LNCAP (cell line): Measurements from ENCODE around the gene KEL.

Source experiments
- CTCF ChIP-seq: fragments of 450-650 bp; IDR thresholded peaks from 2 replicates; pipeline ENCODE4 v1.5.1; 2017; ENCODE audit warnings: mild to moderate bottlenecking

KEL gene

DNA sequence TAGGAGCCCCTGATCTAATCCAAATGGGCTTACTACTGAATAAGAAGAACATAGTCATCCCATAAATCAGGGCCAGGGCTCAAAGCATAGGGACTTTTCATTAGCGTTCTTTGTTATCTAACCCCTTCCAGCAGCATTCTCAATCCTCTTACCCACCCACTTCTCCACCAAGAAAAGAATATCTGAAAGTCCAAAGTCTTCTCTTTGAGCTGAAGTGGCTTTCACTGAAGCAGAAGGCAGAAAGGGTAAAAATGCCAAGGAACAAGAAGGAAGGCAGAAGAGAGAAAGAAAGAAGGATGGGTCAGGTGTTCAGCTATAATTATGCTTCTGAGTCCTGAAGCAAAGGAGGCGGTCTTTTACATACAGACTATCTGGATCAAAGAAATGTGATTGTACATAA is 38.8 kb downstream of the KEL start:
- no peak for TF ChIP-seq CTCF

- no peak for TF ChIP-seq CTCF
These were observed 42.5 kb downstream of the KEL start for GRCh38 chr7:142919656-142920055.

- TF ChIP-seq CTCF = no peak
These were observed 43.3 kb downstream of the KEL start for GRCh38 chr7:142918901-142919300.

GRCh38 chr7:142917447-142917846 is 44.7 kb downstream of the KEL start:
- TF ChIP-seq CTCF = no peak

GRCh38 chr7:142916508-142916907 is 45.7 kb downstream of the KEL start:
- TF ChIP-seq CTCF = no peak

- TF ChIP-seq CTCF = no peak
These were observed 46.8 kb downstream of the KEL start for GRCh38 chr7:142915315-142915714.

DNA sequence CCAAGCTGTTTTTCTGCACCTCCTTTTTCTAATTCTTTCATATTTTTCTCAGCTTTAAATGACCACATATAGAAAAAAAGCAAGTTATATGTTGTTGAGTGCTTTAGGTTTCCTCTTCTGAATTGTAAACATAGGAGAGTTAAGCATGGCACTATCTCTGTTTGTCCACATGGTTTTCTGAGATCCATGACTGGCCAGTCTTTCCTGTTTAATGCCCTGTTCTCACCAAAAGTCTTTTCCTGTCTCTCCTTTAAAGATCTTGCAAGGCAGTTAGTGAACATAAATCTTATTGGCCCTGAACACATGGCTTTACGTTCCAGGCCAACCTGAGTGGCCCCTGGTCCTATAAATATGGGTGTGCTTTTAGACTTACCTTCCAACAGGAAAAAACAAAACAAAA is 48.0 kb downstream of the KEL start:
- TF ChIP-seq CTCF = no peak

- no peak for TF ChIP-seq CTCF
These were observed 48.6 kb downstream of the KEL start for GRCh38 chr7:142913566-142913965.
